ENCODE results near the gene CLNK.
A peak's percentile ranks its signal among the peaks of the same experiment; 100 is the strongest.

CLNK gene

DNA sequence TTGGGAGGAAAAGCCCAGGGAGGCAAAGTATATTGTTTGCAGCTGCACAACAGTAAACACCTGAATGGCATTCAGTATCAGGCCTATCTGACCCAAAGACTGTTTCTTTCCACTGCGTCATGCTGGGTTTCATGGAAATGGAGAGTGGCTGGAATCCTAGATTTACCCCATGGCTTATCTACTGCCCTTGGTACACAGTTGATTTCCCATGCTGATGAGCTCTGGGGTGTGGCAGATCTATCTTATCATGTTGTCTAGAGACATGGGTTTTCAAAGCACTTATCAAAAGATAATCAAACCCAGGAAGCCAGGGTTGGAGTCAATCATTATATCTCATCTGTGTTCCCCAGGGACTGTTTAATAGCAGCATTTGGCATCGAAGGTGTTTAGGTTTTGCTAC is 72.1 kb downstream of the CLNK start:
- Histone ChIP-seq H3K4me1 (ENCODE audit: control insufficient read depth, insufficient read depth, low read length) (peaks cover 6% of the 10 kb centered on the region; the same call in 1 of the 2 replicates), H3K36me3 (ENCODE audit: control insufficient read depth, insufficient read depth, low read length) (no peaks in the 10 kb centered on the region), H3K9ac (ENCODE audit: low read length) (no peak overlapping the region), H3K9me3 (ENCODE audit: control insufficient read depth, insufficient read depth, low read depth, low read length) (no peaks in the 10 kb centered on the region), H3K27ac (ENCODE audit: low read depth, low read length) (no peak overlapping the region; the same call in 1 of the 2 replicates), H3K27me3 (ENCODE audit: control insufficient read depth, insufficient read depth, low read length) (no peaks in the 10 kb centered on the region), H3K4me3 (ENCODE audit: low read depth, low read length) (no peak overlapping the region)

DNA sequence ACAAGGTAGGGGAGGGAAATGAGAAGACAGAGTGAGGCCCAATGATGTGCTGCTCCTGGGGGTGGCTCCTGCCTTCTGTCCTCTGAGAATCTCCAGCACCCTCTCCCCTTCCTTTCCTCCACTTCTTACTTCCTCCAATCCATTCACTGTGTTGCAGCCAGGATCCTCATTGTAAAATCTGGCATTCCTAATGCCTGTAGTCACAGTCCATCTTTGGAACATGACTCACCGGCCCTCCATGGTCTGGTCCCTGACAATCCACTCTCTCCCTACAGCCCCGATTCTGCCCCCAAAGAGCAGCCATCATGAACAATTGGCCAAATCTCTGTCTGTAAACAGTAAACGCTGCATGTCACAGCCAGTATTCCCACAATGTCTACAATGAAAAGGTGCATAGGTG is 72.9 kb downstream of the CLNK start:
- no peak overlapping the region for H3K4me3 ChIP-seq (ENCODE audit: low read depth, low read length)
- H3K27me3 ChIP-seq (ENCODE audit: control insufficient read depth, insufficient read depth, low read length) = no peaks in the 10 kb centered on the region
- peak overlapping the region; percentile 46; the same call in 1 of the 2 replicates for H3K27ac ChIP-seq (ENCODE audit: low read depth, low read length)
- H3K4me1 ChIP-seq (ENCODE audit: control insufficient read depth, insufficient read depth, low read length) = peaks cover 6% of the 10 kb centered on the region; the same call in 1 of the 2 replicates
- no peak overlapping the region for H3K9ac ChIP-seq (ENCODE audit: low read length)
- H3K36me3 ChIP-seq (ENCODE audit: control insufficient read depth, insufficient read depth, low read length) = no peaks in the 10 kb centered on the region
- no peaks in the 10 kb centered on the region for H3K9me3 ChIP-seq (ENCODE audit: control insufficient read depth, insufficient read depth, low read depth, low read length)

DNA sequence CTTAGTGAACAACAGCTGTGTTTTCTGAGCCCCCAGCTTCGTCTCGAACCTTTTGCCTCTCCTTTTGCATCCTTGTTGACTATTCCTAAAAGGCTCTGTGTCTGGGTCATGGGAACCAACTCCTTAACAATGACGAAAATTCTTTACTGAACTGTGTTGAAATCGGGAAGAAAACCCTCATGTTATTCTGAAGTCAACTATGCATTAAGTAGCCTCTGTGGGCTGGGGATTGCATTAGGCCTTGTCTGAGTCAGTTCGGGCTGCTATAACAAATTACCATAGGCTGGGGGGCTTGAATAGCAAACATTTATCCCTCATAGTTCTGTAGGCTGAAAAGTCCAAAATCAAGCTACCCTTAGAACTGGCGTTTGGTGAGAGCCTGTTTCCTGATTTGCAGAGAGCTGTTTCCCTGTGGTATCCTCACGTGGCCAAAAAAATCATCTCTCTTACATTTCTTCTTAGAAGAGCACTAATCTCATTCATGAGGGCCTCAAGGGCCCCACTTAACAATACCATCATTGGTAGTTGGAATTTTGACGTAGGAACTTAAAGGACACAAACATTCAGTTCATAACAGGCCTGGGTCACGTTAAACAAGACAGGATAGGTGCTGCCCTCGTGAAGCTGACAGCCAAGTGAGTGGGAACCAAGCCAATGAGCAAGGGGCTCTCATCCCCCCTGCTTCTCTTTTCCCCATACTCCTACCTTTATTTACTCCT is 75.9 kb downstream of the CLNK start:
- Histone ChIP-seq H3K4me3 (ENCODE audit: low read depth, low read length) (no peak overlapping the region), H3K4me1 (ENCODE audit: control insufficient read depth, insufficient read depth, low read length) (peaks cover 6% of the 10 kb centered on the region; the same call in 1 of the 2 replicates), H3K9me3 (ENCODE audit: control insufficient read depth, insufficient read depth, low read depth, low read length) (no peaks in the 10 kb centered on the region), H3K27ac (ENCODE audit: low read depth, low read length) (no peak overlapping the region), H3K36me3 (ENCODE audit: control insufficient read depth, insufficient read depth, low read length) (no peaks in the 10 kb centered on the region), H3K27me3 (ENCODE audit: control insufficient read depth, insufficient read depth, low read length) (no peaks in the 10 kb centered on the region), H3K9ac (ENCODE audit: low read length) (no peak overlapping the region)

DNA sequence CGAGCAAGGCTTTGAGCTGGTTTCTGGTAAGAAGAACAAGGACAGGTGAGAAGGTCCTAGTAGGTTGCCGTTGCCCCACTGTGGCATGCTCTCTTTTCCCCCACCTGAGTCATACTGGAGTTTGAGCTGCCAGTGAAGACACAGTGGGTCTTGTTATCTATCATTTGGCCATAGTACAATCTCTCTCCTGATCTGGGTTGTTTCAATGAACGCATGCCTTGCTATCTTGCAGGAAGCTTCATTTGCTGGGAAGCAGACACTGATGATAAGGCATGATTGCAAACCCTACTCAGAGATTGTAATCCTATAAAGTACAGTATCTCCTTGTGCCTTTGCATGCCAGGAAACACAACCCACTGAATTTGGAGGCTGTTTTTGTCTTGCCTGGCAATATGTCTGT is 77.4 kb downstream of the CLNK start:
- Histone ChIP-seq H3K4me3 (ENCODE audit: low read depth, low read length) (no peak overlapping the region), H3K4me1 (ENCODE audit: control insufficient read depth, insufficient read depth, low read length) (peaks cover 4% of the 10 kb centered on the region; the same call in 1 of the 2 replicates), H3K36me3 (ENCODE audit: control insufficient read depth, insufficient read depth, low read length) (no peaks in the 10 kb centered on the region), H3K27me3 (ENCODE audit: control insufficient read depth, insufficient read depth, low read length) (no peaks in the 10 kb centered on the region), H3K9me3 (ENCODE audit: control insufficient read depth, insufficient read depth, low read depth, low read length) (no peaks in the 10 kb centered on the region), H3K27ac (ENCODE audit: low read depth, low read length) (no peak overlapping the region), H3K9ac (ENCODE audit: low read length) (no peak overlapping the region)

DNA sequence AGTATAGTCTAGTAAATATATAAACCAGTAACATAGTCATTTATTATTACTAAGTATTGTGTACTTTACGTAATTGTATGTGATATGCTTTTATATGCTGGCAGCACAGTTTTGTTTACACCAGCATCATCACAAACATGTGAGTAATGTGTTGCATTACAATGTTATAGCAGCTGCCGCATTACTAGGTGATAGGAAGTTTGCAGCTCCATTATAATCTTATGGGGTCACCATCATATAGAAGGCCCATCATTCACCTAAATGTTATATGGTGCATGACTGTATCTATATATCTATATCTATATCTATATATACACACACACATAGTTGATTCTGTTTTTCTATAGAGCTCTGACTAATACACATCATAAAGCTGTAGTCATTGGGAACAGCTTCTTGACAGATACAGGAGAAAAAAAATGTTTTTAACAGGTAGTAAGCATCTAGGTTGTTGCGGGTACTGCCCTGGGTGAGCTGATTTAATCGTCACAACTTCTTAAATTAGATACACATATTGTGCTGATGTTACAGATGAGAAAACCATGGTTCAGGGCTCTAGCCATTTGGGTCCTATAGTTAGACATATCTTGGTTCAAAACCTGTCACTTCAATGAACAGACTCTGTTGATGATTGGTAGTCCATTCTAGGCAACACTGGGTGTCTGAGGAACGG is 77.9 kb downstream of the CLNK start:
- Histone ChIP-seq H3K9ac (ENCODE audit: low read length) (no peak overlapping the region), H3K9me3 (ENCODE audit: control insufficient read depth, insufficient read depth, low read depth, low read length) (no peaks in the 10 kb centered on the region), H3K27me3 (ENCODE audit: control insufficient read depth, insufficient read depth, low read length) (no peaks in the 10 kb centered on the region), H3K4me3 (ENCODE audit: low read depth, low read length) (no peak overlapping the region), H3K4me1 (ENCODE audit: control insufficient read depth, insufficient read depth, low read length) (no peaks in the 10 kb centered on the region), H3K36me3 (ENCODE audit: control insufficient read depth, insufficient read depth, low read length) (no peaks in the 10 kb centered on the region), H3K27ac (ENCODE audit: low read depth, low read length) (no peak overlapping the region)

DNA sequence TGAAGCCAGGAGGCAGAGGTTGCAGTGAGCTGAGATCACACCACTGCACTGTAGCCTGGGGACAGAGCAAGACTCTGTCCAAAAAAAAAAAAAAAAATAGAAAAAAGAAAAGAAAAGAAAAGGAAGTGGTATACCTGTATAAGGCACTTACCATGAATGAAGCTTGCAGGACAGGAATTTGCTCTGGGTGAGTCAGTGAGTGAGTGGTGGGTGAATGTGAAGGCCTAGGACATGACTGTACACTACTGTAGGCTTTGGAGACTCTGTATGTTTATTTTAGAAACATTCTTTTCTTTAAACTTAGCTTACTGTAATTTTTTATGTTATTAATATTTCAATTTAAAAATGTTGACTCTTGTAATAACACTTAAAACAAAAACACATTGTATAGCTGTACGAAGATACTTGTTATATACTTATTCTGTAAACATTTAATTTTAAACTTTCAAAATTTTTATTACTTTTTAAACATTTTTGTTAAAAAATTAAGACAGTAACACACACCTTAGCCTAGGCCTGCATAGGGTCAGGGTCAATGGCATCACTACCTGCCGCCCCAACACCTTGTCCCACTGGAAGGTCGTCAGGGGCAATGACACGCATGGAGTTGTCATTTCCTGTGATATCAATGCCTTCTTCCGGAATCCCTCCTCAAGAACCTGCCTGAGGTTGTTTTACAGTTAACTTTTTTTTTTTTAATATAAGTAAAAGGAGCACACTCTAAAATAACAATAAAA is 78.7 kb downstream of the CLNK start:
- H3K4me1 ChIP-seq (ENCODE audit: control insufficient read depth, insufficient read depth, low read length) = no peaks in the 10 kb centered on the region
- no peaks in the 10 kb centered on the region for H3K9me3 ChIP-seq (ENCODE audit: control insufficient read depth, insufficient read depth, low read depth, low read length)
- H3K4me3 ChIP-seq (ENCODE audit: low read depth, low read length) = no peak overlapping the region
- no peak overlapping the region for H3K9ac ChIP-seq (ENCODE audit: low read length)
- no peak overlapping the region for H3K27ac ChIP-seq (ENCODE audit: low read depth, low read length)
- H3K36me3 ChIP-seq (ENCODE audit: control insufficient read depth, insufficient read depth, low read length) = no peaks in the 10 kb centered on the region
- no peaks in the 10 kb centered on the region for H3K27me3 ChIP-seq (ENCODE audit: control insufficient read depth, insufficient read depth, low read length)

DNA sequence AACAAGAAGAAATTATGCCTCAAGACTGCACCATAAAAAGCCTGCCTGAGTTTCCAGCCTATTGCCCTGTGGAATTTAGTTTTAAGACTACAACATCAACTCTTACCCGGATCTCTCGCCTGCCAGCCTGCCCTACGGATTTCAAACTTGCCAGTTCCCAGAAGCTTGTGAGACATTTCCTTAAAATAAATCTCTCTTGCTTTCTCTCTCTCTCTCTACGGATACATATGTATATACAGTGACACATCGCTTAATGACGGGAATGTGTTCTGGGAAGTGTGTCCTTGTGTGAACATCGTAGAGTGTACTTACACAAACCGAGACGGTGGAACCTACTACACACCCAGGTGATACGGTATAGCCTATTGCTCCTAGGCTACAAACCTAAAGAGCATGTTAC is 79.5 kb downstream of the CLNK start:
- H3K27me3 ChIP-seq (ENCODE audit: control insufficient read depth, insufficient read depth, low read length) = no peaks in the 10 kb centered on the region
- no peaks in the 10 kb centered on the region for H3K4me1 ChIP-seq (ENCODE audit: control insufficient read depth, insufficient read depth, low read length)
- no peaks in the 10 kb centered on the region for H3K9me3 ChIP-seq (ENCODE audit: control insufficient read depth, insufficient read depth, low read depth, low read length)
- no peak overlapping the region for H3K27ac ChIP-seq (ENCODE audit: low read depth, low read length)
- H3K4me3 ChIP-seq (ENCODE audit: low read depth, low read length) = no peak overlapping the region
- H3K9ac ChIP-seq (ENCODE audit: low read length) = no peak overlapping the region
- no peaks in the 10 kb centered on the region for H3K36me3 ChIP-seq (ENCODE audit: control insufficient read depth, insufficient read depth, low read length)

DNA sequence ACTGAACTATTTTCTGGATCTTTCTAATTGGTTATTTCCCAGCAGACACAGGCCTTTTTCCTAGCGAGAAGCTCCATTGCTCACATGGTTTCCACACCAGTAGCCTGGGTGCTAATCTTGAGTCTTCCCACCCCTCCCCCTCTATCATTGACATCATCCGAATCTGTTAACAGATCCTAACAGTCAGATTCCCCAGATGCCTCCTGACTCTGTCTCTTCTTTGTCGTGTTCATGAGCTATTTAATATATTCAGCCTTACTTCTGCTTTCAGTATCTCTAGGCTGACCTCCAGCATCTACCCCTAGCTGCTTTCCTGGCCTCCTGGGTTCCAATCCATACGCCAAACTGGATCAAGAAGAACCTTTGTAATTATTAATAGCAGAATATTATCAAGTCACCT is 85.0 kb downstream of the CLNK start:
- H3K4me1 ChIP-seq (ENCODE audit: control insufficient read depth, insufficient read depth, low read length) = peaks cover 6% of the 10 kb centered on the region; the same call in 1 of the 2 replicates
- H3K4me3 ChIP-seq (ENCODE audit: low read depth, low read length) = no peak overlapping the region
- no peak overlapping the region for H3K27ac ChIP-seq (ENCODE audit: low read depth, low read length)
- H3K27me3 ChIP-seq (ENCODE audit: control insufficient read depth, insufficient read depth, low read length) = no peaks in the 10 kb centered on the region
- no peaks in the 10 kb centered on the region for H3K9me3 ChIP-seq (ENCODE audit: control insufficient read depth, insufficient read depth, low read depth, low read length)
- H3K9ac ChIP-seq (ENCODE audit: low read length) = no peak overlapping the region
- H3K36me3 ChIP-seq (ENCODE audit: control insufficient read depth, insufficient read depth, low read length) = no peaks in the 10 kb centered on the region

DNA sequence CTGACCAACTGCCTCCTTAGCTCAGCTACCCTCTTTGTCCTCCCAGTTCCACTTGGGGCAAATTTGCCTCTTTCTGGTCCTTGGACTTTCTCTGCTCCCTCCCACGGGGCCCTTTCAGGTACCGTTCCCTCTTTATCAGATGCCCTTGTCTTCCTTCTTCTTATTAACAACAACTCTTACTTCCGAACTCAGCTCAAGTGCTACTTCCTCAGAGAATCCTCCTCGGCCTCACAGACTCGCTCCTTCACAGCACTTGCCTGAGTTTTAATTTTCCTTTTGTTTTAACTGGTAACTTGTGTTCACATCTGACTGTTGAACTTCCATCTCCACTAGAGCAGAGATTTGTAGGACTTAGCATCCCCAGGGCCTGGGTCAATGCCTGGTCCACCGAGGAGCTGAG is 85.7 kb downstream of the CLNK start:
- Histone ChIP-seq H3K27me3 (ENCODE audit: control insufficient read depth, insufficient read depth, low read length) (no peaks in the 10 kb centered on the region), H3K4me1 (ENCODE audit: control insufficient read depth, insufficient read depth, low read length) (peaks cover 6% of the 10 kb centered on the region; the same call in 1 of the 2 replicates), H3K36me3 (ENCODE audit: control insufficient read depth, insufficient read depth, low read length) (no peaks in the 10 kb centered on the region), H3K4me3 (ENCODE audit: low read depth, low read length) (no peak overlapping the region), H3K27ac (ENCODE audit: low read depth, low read length) (no peak overlapping the region), H3K9ac (ENCODE audit: low read length) (no peak overlapping the region), H3K9me3 (ENCODE audit: control insufficient read depth, insufficient read depth, low read depth, low read length) (no peaks in the 10 kb centered on the region)

DNA sequence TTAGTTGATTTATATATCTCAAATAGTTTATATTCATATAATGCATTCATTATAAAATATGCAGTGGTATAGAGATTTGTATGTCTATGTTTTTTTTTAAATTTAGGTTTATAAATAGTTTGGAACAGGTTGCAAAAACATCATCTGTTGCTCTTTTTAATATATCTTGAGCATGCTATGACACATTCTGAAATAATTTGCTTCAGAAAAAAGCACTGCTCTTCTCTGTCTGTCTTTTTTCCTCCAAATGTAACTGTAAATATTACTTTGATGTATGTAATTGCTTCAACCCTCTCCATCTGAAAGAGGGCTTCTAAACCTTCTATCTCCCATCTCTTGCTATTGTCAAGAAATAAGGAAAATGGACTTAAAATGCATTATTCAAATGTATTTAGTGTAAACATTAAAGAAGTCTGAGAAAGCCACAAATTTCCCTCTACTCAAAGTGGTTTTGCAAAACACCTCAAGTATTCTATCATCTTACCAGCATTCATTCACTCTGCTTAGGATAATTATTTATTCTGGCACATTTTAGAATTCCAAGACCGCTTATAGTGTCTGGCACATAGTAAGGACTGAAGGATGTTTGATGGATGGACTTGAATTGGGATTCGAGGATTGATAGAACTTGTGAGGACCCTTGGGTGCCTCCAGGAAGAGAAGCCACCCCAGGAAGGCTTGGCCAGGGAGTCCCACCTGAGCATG is 87.8 kb downstream of the CLNK start:
- no peak overlapping the region for H3K27ac ChIP-seq (ENCODE audit: low read depth, low read length)
- no peak overlapping the region for H3K4me3 ChIP-seq (ENCODE audit: low read depth, low read length)
- no peaks in the 10 kb centered on the region for H3K27me3 ChIP-seq (ENCODE audit: control insufficient read depth, insufficient read depth, low read length)
- no peak overlapping the region for H3K9ac ChIP-seq (ENCODE audit: low read length)
- no peaks in the 10 kb centered on the region for H3K36me3 ChIP-seq (ENCODE audit: control insufficient read depth, insufficient read depth, low read length)
- H3K4me1 ChIP-seq (ENCODE audit: control insufficient read depth, insufficient read depth, low read length) = peaks cover 6% of the 10 kb centered on the region; the same call in 1 of the 2 replicates
- no peaks in the 10 kb centered on the region for H3K9me3 ChIP-seq (ENCODE audit: control insufficient read depth, insufficient read depth, low read depth, low read length)

Measured in HUES6 (cell line).